Right atrium auricular region (tissue), 2 donors: ENCODE data around the gene PLXNA2. TPM values are rescaled to one million over a fixed set of nuclear protein-coding genes. Genes with fewer than 3 reads are reported as not detected.

Experiments used
- DNase-seq: peaks from one replicate; pipeline ENCODE4 v3.0.0-alpha.2; 2019; ENCODE audit warnings: low spot score
- H3K27ac ChIP-seq, 2 donors: fragments of 200-600 bp; sonication (generic); 1 replicate in 1 of 2; 2 replicates in 1 of 2; pipeline ENCODE4 v1.5.1; 2016 to 2019
- H3K27me3 ChIP-seq, 2 donors: fragments of 200-600 bp; sonication (generic); one replicate each; pipeline versions ENCODE4 v1.5.1 to v1.6.0; 2017 to 2019
- H3K36me3 ChIP-seq: fragments of 200-600 bp; sonication (generic); one replicate; pipeline ENCODE4 v1.5.1; 2016
- H3K4me1 ChIP-seq, 2 donors: fragments of 200-600 bp; sonication (generic); one replicate each; pipeline versions ENCODE4 v1.5.1 to v1.6.0; 2017 to 2019
- H3K4me3 ChIP-seq, 2 donors: fragments of 200-600 bp; sonication (generic); 1 replicate in 1 of 2; 2 replicates in 1 of 2; pipeline ENCODE4 v1.5.1; 2017 to 2019; ENCODE audit warnings: mild to moderate bottlenecking in 1 of 2, moderate library complexity in 1 of 2
- H3K9me3 ChIP-seq, 2 donors: fragments of 200-600 bp; sonication (generic); one replicate each; pipeline ENCODE4 v1.5.1; 2019
- total RNA-seq, 2 donors: library from RNA; depleted of rRNA; stranded (reverse); fragments of >200 nt; gene quantifications; one replicate each; pipeline ENCODE4 v1.1.0, GENCODE V29; 2016
- TF ChIP-seq, protein P1 (sequence below), 2 donors: fragments of 200-600 bp; sonication (generic); IDR thresholded peaks; one replicate each; pipeline ENCODE4 v1.5.1; 2019; ENCODE audit warnings: antibody characterized with exemption in 2 of 2

The PLXNA2 gene
- total RNA-seq, 2 donors from 2014 or later, result 10.8 to 23.8 TPM

GRCh38 chr1:208178091-208178529 lies 66.1 kb downstream of the PLXNA2 start:
- Histone ChIP-seq H3K36me3 (no peaks in the 10 kb centered on the region), H3K4me1 (peaks cover 0 to 66% of the 10 kb centered on the region in 2 donors), H3K9me3 (no peaks in the 10 kb centered on the region), H3K27me3 (no peaks in the 10 kb centered on the region), H3K27ac (no peak overlapping the region), H3K4me3 (no peak overlapping the region)
- DNase-seq, result no peak
- TF ChIP-seq, protein P1, sequence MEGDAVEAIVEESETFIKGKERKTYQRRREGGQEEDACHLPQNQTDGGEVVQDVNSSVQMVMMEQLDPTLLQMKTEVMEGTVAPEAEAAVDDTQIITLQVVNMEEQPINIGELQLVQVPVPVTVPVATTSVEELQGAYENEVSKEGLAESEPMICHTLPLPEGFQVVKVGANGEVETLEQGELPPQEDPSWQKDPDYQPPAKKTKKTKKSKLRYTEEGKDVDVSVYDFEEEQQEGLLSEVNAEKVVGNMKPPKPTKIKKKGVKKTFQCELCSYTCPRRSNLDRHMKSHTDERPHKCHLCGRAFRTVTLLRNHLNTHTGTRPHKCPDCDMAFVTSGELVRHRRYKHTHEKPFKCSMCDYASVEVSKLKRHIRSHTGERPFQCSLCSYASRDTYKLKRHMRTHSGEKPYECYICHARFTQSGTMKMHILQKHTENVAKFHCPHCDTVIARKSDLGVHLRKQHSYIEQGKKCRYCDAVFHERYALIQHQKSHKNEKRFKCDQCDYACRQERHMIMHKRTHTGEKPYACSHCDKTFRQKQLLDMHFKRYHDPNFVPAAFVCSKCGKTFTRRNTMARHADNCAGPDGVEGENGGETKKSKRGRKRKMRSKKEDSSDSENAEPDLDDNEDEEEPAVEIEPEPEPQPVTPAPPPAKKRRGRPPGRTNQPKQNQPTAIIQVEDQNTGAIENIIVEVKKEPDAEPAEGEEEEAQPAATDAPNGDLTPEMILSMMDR (IDR thresholded peaks at IDR 0.05), result no peak

DNA sequence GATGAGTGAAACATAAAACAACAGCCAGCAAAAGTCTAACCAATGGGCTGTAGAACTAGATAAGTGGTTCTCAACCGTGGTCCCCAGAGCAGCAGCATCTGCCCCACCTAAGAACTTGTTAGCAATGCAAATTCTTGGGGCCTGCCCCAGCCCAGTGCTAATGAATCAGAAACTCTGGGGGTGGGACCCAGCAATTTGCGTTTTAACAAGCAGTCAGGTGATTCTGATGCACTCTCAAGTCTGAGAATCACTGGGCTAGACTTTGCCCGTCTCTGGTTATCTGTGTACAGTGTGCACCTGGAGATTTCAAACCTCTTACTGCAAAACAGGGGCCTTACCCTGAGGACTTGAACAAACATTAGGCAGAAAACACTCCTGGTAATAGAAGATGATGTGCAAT lies 66.5 kb downstream of the PLXNA2 start:
- TF ChIP-seq, protein P1 (IDR thresholded peaks at IDR 0.05), result no peak
- Histone ChIP-seq H3K9me3 (no peaks in the 10 kb centered on the region), H3K27ac (no peak overlapping the region), H3K27me3 (no peaks in the 10 kb centered on the region), H3K4me3 (no peak overlapping the region), H3K36me3 (no peaks in the 10 kb centered on the region), H3K4me1 (peaks cover 0 to 62% of the 10 kb centered on the region in 2 donors)
- no peak for DNase-seq

GRCh38 chr1:208176649-208177048 lies 67.5 kb downstream of the PLXNA2 start:
- Histone ChIP-seq H3K4me1 (peaks cover 0 to 59% of the 10 kb centered on the region in 2 donors), H3K4me3 (no peak overlapping the region), H3K9me3 (no peaks in the 10 kb centered on the region), H3K27ac (no peak overlapping the region), H3K36me3 (no peaks in the 10 kb centered on the region), H3K27me3 (no peaks in the 10 kb centered on the region)
- TF ChIP-seq, protein P1 (IDR thresholded peaks at IDR 0.05), result no peak
- no peak for DNase-seq

DNA sequence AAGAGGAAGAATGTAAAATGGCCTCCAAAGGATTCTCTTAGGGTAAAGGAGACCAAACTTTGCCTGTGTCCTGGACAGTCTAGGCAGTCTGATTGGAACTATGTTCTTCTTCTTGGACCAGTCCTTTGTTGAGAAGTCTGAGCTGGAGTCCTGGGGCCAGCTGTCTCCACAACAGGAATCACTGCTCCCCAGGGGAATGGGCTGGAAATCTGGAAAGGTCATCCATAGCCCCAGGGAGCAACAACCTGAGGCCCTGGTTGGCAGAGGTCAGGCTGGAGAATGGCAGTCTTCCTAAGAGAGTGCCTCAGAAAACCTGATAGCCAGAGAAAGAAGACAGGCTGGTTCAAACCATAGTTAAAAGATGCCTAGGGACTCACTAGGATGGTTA lies 68.7 kb downstream of the PLXNA2 start:
- no peaks in the 10 kb centered on the region for H3K36me3 ChIP-seq
- DNase-seq, result no peak
- peaks cover 0 to 47% of the 10 kb centered on the region in 2 donors for H3K4me1 ChIP-seq
- H3K4me3 ChIP-seq, result no peak overlapping the region
- H3K9me3 ChIP-seq, result no peaks in the 10 kb centered on the region
- no peaks in the 10 kb centered on the region for H3K27me3 ChIP-seq
- H3K27ac ChIP-seq, result no peak overlapping the region
- TF ChIP-seq, protein P1 (IDR thresholded peaks at IDR 0.05), result no peak

DNA sequence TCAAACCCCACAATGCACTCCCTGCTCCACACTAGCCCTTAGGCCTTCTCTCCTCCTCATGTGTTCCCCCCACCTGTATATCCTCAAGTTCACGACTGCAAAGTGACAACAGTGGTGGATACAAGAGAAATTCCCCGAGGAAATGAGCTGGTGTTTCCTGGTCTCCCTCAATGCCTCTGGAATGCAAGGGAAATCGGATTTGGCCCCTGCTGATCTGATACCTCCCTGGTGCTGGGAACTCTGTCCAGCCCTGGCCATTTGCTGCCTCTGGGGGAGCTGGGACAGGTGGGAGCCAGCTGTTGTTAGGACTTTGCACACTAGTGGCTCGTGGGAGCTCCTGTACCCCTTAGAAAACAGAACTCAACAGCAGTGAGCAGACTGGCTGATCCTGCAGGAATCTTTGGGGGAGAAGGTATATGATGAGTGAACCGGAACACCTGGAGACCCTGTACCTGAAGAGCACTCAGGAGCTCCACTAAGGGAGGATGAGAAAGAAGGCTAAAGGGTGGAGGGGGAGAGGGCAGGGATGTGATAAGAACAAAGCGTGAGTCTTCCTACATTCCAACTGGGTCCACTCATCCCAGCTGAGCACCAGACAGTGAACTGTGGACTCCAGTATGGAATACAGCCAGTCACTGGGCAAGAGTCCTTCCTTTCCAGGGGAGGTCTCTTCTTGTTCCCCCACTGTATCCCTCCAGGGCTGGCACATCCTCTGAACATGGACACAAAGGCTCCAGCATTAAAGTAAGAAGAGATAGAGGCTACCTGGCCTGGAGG lies 69.3 kb downstream of the PLXNA2 start:
- TF ChIP-seq, protein P1 (IDR thresholded peaks at IDR 0.05), result no peak
- no peak overlapping the region for H3K4me3 ChIP-seq
- H3K36me3 ChIP-seq, result no peaks in the 10 kb centered on the region
- H3K9me3 ChIP-seq, result no peaks in the 10 kb centered on the region
- no peaks in the 10 kb centered on the region for H3K27me3 ChIP-seq
- H3K27ac ChIP-seq, result no peak overlapping the region
- DNase-seq, result no peak
- peaks cover 0 to 41% of the 10 kb centered on the region in 2 donors for H3K4me1 ChIP-seq
